CD4-positive, alpha-beta T cell (primary cell): ENCODE results near the gene SGSM1. TPM values are rescaled to one million over a fixed set of nuclear protein-coding genes. Genes with fewer than 3 reads are reported as not detected.

ENCODE experiments used
- ATAC-seq: fragments of 200-7000 bp; cut with Tn5 transposase; one replicate; pipeline ENCODE4 v1.10.0; 2022; ENCODE audit warnings: mild to moderate bottlenecking; ENCODE audit not compliant: poor library complexity
- CTCF ChIA-PET: fragments of 350-600 bp; sonication (Branson Sonifier 250); formaldehyde crosslinking; loops from one replicate; lab custom pipeline; 2021; ENCODE audit warnings: antibody characterized with exemption, inconsistent platforms; lab: Charles Lee
- POLR2A ChIA-PET: fragments of 350-600 bp; sonication (Branson Sonifier 250); formaldehyde crosslinking; loops from one replicate; lab custom pipeline; 2021; ENCODE audit warnings: antibody characterized with exemption, inconsistent platforms; lab: Charles Lee
- DNase-seq, 14 experiments: peaks; one replicate each; pipeline ENCODE4 v3.0.0-alpha.2; 2013 to 2020; ENCODE audit warnings: mixed read lengths in 2 of 14
- H3K27ac ChIP-seq, 2 donors: one replicate each; pipeline versions ENCODE4 v1.5.1 to v1.7.0; 2013; ENCODE audit warnings: low read length in 2 of 2, low read depth in 1 of 2, mild to moderate bottlenecking in 1 of 2
- H3K27me3 ChIP-seq, 2 experiments: 1 replicate in 1 of 2; 2 replicates in 1 of 2; pipeline versions ENCODE4 v1.6.1 to v1.7.0; 2013; ENCODE audit warnings: low read length in 2 of 2, control low read depth in 1 of 2, mild to moderate bottlenecking in 1 of 2, moderate library complexity in 1 of 2; ENCODE audit not compliant: insufficient read depth in 2 of 2, control insufficient read depth in 1 of 2
- H3K36me3 ChIP-seq: one replicate; pipeline ENCODE4 v1.6.1; 2013; ENCODE audit warnings: low read length, control low read depth; ENCODE audit not compliant: insufficient read depth
- H3K4me1 ChIP-seq: one replicate; pipeline ENCODE4 v1.6.1; 2013; ENCODE audit warnings: low read length, control low read depth; ENCODE audit not compliant: insufficient read depth
- H3K4me3 ChIP-seq: one replicate; pipeline ENCODE4 v1.5.1; 2013; ENCODE audit warnings: mild to moderate bottlenecking, low read length, moderate library complexity
- H3K9me3 ChIP-seq, 2 experiments: 1 replicate in 1 of 2; 2 replicates in 1 of 2; pipeline versions ENCODE4 v1.6.1 to v1.7.0; 2013; ENCODE audit warnings: low read length in 2 of 2, mild to moderate bottlenecking in 2 of 2, control low read depth in 1 of 2, moderate library complexity in 1 of 2; ENCODE audit not compliant: control insufficient read depth in 1 of 2, insufficient read depth in 1 of 2
- H3K27ac Mint-ChIP-seq: one replicate; pipeline ENCODE4 v1.8.0; 2020; ENCODE audit warnings: mixed read lengths
- H3K27me3 Mint-ChIP-seq: one replicate; pipeline ENCODE4 v1.8.0; 2021; ENCODE audit warnings: mixed read lengths
- H3K36me3 Mint-ChIP-seq: one replicate; pipeline ENCODE4 v1.8.0; 2021; ENCODE audit warnings: low read depth, mixed read lengths
- H3K4me1 Mint-ChIP-seq: one replicate; pipeline ENCODE4 v1.8.0; 2021; ENCODE audit warnings: low read depth, mixed read lengths
- H3K4me3 Mint-ChIP-seq: one replicate; pipeline ENCODE4 v1.8.0; 2020; ENCODE audit warnings: mild to moderate bottlenecking, mixed read lengths
- H3K9me3 Mint-ChIP-seq: one replicate; pipeline ENCODE4 v1.8.0; 2020; ENCODE audit warnings: mixed read lengths
- CTCF ChIP-seq: fragments of 200-600 bp; IDR thresholded peaks from one replicate; pipeline ENCODE4 v1.8.0; 2022; ENCODE audit warnings: antibody characterized with exemption, mild to moderate bottlenecking
- intact Hi-C, 2 experiments: fragments of 100-400 bp; cut with DNase I in 1 of 2; cut with micrococcal nuclease in 1 of 2; formaldehyde crosslinking; loops; one replicate each; pipeline versions ENCODE4 v1.15.1 to v1.9.0; 2023 to 2025; cut with DNase I, micrococcal nuclease
- total RNA-seq, 174 experiments: library from RNA in 2 of 174; stranded (reverse) in 2 of 174; gene quantifications; one replicate each; pipeline ENCODE4 v1.2.3 and lab custom pipeline; 2021 to 2026

The SGSM1 gene
- total RNA-seq, 2 experiments from 2014 or later, result 1.3 to 1.9 TPM

GRCh38 chr22:24883432-24883831, 77.4 kb downstream of the SGSM1 start:
- DNase-seq, result no peak
- ATAC-seq, result no peak
- no peak overlapping the region for H3K27ac Mint-ChIP-seq
- H3K36me3 Mint-ChIP-seq, result peaks cover 9% of the 10 kb centered on the region
- no peaks in the 10 kb centered on the region for H3K4me1 Mint-ChIP-seq
- ChIA-PET CTCF (no interaction called here), POLR2A (no interaction called here)
- Histone ChIP-seq H3K36me3 (no peaks in the 10 kb centered on the region), H3K4me3 (no peak overlapping the region), H3K9me3 (no peaks in the 10 kb centered on the region), H3K27me3 (no peaks in the 10 kb centered on the region), H3K4me1 (no peaks in the 10 kb centered on the region), H3K27ac (no peak overlapping the region)
- H3K9me3 Mint-ChIP-seq, result no peaks in the 10 kb centered on the region
- H3K27me3 Mint-ChIP-seq, result no peaks in the 10 kb centered on the region
- no peak overlapping the region for H3K4me3 Mint-ChIP-seq
- intact Hi-C loops, result no loop called here
- no peak for TF ChIP-seq CTCF

- H3K9me3 Mint-ChIP-seq, result no peaks in the 10 kb centered on the region
- Histone ChIP-seq H3K9me3 (no peaks in the 10 kb centered on the region), H3K4me3 (no peak overlapping the region), H3K27ac (no peak overlapping the region), H3K4me1 (no peaks in the 10 kb centered on the region), H3K27me3 (no peaks in the 10 kb centered on the region), H3K36me3 (no peaks in the 10 kb centered on the region)
- H3K4me3 Mint-ChIP-seq, result no peak overlapping the region
- no peaks in the 10 kb centered on the region for H3K4me1 Mint-ChIP-seq
- DNase-seq, result no peak
- peaks cover 5% of the 10 kb centered on the region for H3K36me3 Mint-ChIP-seq
- POLR2A ChIA-PET, result no interaction called here
- TF ChIP-seq CTCF, result no peak
- H3K27me3 Mint-ChIP-seq, result no peaks in the 10 kb centered on the region
- CTCF ChIA-PET, result no interaction called here
- intact Hi-C loops, result no loop called here
- ATAC-seq, result no peak
- H3K27ac Mint-ChIP-seq, result no peak overlapping the region
Measured at GRCh38 chr22:24887260-24887659, 81.2 kb downstream of the SGSM1 start.

GRCh38 chr22:24893341-24894070, 87.5 kb downstream of the SGSM1 start:
- H3K4me1 ChIP-seq, result no peaks in the 10 kb centered on the region
- peaks cover 0 to 4% of the 10 kb centered on the region in 2 experiments for H3K9me3 ChIP-seq
- Mint-ChIP-seq H3K9me3 (no peaks in the 10 kb centered on the region), H3K27me3 (no peaks in the 10 kb centered on the region), H3K4me1 (no peaks in the 10 kb centered on the region), H3K4me3 (no peak overlapping the region), H3K27ac (no peak overlapping the region), H3K36me3 (no peaks in the 10 kb centered on the region)
- DNase-seq, result no peak
- ChIA-PET POLR2A (no interaction called here), CTCF (no interaction called here)
- no peaks in the 10 kb centered on the region for H3K36me3 ChIP-seq
- no peak for ATAC-seq
- H3K27me3 ChIP-seq, result no peaks in the 10 kb centered on the region
- intact Hi-C loops, result no loop called here
- no peak overlapping the region for H3K4me3 ChIP-seq
- no peak overlapping the region for H3K27ac ChIP-seq
- TF ChIP-seq CTCF, result no peak
